Activated CD8-positive, alpha-beta T cell treated with anti-CD3 and anti-CD28 coated beads for 36 hours (primary cell): Measurements from ENCODE around the gene ZNF532. TPM values are rescaled to one million over a fixed set of nuclear protein-coding genes. Genes with fewer than 3 reads are reported as not detected.
A peak's percentile ranks its signal among the peaks of the same experiment; 100 is the strongest.

Experiments
- ATAC-seq: fragments of 200-7000 bp; cut with Tn5 transposase; one replicate; pipeline ENCODE4 v1.10.0; 2021; ENCODE audit warnings: mild to moderate bottlenecking, moderate library complexity
- CTCF ChIA-PET: fragments of 350-600 bp; sonication (Branson Sonifier 250); formaldehyde crosslinking; loops from one replicate; lab custom pipeline; 2021; ENCODE audit warnings: antibody characterized with exemption; lab: Charles Lee
- POLR2A ChIA-PET: fragments of 350-600 bp; sonication (Branson Sonifier 250); formaldehyde crosslinking; loops from one replicate; lab custom pipeline; 2021; ENCODE audit warnings: antibody characterized with exemption; lab: Charles Lee
- DNase-seq: peaks from one replicate; pipeline ENCODE4 v3.0.0-alpha.2; 2020
- H3K27ac Mint-ChIP-seq: one replicate; pipeline ENCODE4 v1.8.0; 2021; ENCODE audit warnings: mild to moderate bottlenecking, mixed read lengths
- H3K27me3 Mint-ChIP-seq: one replicate; pipeline ENCODE4 v1.8.0; 2021; ENCODE audit warnings: mixed read lengths
- H3K36me3 Mint-ChIP-seq: one replicate; pipeline ENCODE4 v1.8.0; 2021; ENCODE audit warnings: low read depth, mixed read lengths
- H3K4me1 Mint-ChIP-seq: one replicate; pipeline ENCODE4 v1.8.0; 2021; ENCODE audit warnings: low read depth, mixed read lengths
- H3K4me3 Mint-ChIP-seq: one replicate; pipeline ENCODE4 v1.8.0; 2021; ENCODE audit warnings: mild to moderate bottlenecking, moderate library complexity, mixed read lengths
- H3K9me3 Mint-ChIP-seq: one replicate; pipeline ENCODE4 v1.8.0; 2021; ENCODE audit warnings: mixed read lengths
- intact Hi-C: fragments of 100-400 bp; cut with micrococcal nuclease; formaldehyde crosslinking; loops from one replicate; pipeline ENCODE4 v1.10.0; 2022
- total RNA-seq, 2 experiments: library from RNA; stranded (reverse); gene quantifications; one replicate each; pipeline ENCODE4 v1.2.3, GENCODE V29; 2021
- TF ChIP-seq, protein P1 (sequence below): fragments of 200-600 bp; IDR thresholded peaks from one replicate; pipeline ENCODE4 v1.8.0; 2022; ENCODE audit warnings: antibody characterized with exemption, mild to moderate bottlenecking

ZNF532 gene
- total RNA-seq, 2 experiments from 2014 or later, result 1.3 to 1.8 TPM

GRCh38 chr18:58861861-58862301, 2.8 kb upstream of the ZNF532 start:
- H3K27me3 Mint-ChIP-seq, result peaks cover 61% of the 10 kb centered on the region
- DNase-seq (no peak), ATAC-seq (no peak)
- peaks cover 8% of the 10 kb centered on the region for H3K4me1 Mint-ChIP-seq
- intact Hi-C loops, result no loop called here
- ChIA-PET CTCF (no interaction called here), POLR2A (interaction anchor here (0.7 kb wide), 1 partner anchor 1432 kb away, joined by 3 read pairs; no protein-coding TSS in a partner anchor)
- H3K36me3 Mint-ChIP-seq, result no peaks in the 10 kb centered on the region
- no peak overlapping the region for H3K4me3 Mint-ChIP-seq
- no peaks in the 10 kb centered on the region for H3K9me3 Mint-ChIP-seq
- H3K27ac Mint-ChIP-seq, result no peak overlapping the region
- TF ChIP-seq, protein P1, sequence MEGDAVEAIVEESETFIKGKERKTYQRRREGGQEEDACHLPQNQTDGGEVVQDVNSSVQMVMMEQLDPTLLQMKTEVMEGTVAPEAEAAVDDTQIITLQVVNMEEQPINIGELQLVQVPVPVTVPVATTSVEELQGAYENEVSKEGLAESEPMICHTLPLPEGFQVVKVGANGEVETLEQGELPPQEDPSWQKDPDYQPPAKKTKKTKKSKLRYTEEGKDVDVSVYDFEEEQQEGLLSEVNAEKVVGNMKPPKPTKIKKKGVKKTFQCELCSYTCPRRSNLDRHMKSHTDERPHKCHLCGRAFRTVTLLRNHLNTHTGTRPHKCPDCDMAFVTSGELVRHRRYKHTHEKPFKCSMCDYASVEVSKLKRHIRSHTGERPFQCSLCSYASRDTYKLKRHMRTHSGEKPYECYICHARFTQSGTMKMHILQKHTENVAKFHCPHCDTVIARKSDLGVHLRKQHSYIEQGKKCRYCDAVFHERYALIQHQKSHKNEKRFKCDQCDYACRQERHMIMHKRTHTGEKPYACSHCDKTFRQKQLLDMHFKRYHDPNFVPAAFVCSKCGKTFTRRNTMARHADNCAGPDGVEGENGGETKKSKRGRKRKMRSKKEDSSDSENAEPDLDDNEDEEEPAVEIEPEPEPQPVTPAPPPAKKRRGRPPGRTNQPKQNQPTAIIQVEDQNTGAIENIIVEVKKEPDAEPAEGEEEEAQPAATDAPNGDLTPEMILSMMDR, result no peak

DNA sequence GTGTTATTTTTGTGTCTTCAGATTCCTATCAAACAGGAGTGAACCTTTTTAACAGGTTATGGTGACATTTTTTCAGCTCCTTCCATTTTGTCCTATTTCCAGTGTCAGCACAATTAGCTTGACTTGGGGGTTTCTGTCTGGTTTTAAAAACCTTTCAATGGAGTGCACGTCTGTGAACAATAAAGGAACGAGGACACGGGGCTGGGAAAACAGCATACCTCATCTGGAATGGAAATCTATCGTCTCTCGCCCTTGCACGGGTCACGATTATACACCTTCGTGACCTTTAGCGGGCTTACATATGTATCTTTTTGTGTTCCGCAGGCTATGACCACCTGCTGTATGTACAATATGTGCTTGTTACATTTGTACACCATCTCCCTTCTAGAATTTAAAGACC, 2.3 kb upstream of the ZNF532 start:
- ChIA-PET CTCF (no interaction called here), POLR2A (interaction anchor here (0.7 kb wide), 1 partner anchor 1433 kb away, joined by 3 read pairs; no protein-coding TSS in a partner anchor)
- H3K27ac Mint-ChIP-seq, result no peak overlapping the region
- no peaks in the 10 kb centered on the region for H3K36me3 Mint-ChIP-seq
- DNase-seq (no peak), ATAC-seq (no peak)
- TF ChIP-seq, protein P1, result no peak
- intact Hi-C loops, result no loop called here
- peaks cover 59% of the 10 kb centered on the region for H3K27me3 Mint-ChIP-seq
- H3K4me1 Mint-ChIP-seq, result peaks cover 8% of the 10 kb centered on the region
- H3K4me3 Mint-ChIP-seq, result peak overlapping the region; percentile 44
- no peaks in the 10 kb centered on the region for H3K9me3 Mint-ChIP-seq

DNA sequence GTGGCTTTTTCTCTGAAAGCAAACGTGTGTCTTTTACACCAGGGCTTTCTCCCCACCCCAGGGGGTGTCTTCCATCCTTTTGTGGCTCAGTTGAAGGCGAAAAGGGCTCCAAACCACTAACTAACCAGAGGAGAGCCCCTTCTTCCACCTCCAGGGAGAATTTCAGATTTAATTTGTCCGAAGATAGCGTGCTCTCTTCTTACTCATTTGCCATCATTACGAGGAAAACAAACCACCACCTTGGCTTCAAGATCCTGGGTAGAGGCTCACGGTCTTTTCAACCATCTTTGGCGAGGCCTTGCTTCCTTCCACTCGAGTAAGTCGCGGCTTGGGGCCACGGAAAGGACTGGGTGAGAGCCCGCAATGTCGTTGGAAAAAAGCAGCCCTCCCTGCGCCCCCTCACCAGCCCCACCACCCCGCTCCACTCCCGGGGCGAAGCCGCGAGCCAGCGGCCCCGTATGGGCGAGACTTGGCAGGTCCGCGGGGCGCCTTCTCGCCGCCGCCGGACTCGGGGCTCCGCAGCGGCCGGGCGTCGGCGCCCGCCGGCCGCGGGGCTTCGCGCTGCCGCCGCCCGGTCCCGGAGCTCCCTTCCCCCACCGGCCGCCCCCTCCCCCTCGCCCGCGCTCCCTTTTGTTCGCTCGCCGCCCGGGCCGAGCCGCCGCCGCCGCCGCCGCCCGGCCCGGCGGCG, 1.7 kb upstream of the ZNF532 start:
- Mint-ChIP-seq H3K27me3 (peaks cover 64% of the 10 kb centered on the region), H3K4me3 (peak overlapping the region; percentile 44), H3K36me3 (no peaks in the 10 kb centered on the region), H3K4me1 (peaks cover 8% of the 10 kb centered on the region), H3K27ac (peak overlapping the region; percentile 32), H3K9me3 (no peaks in the 10 kb centered on the region)
- intact Hi-C loops, result no loop called here
- peak; percentile 20 for ATAC-seq
- peak; percentile 8 for DNase-seq
- TF ChIP-seq, protein P1, result no peak
- POLR2A ChIA-PET, result interaction anchor here (0.7 kb wide), 1 partner anchor 1433 kb away, joined by 3 read pairs; no protein-coding TSS in a partner anchor
- CTCF ChIA-PET, result no interaction called here

GRCh38 chr18:58863539-58864145, 1.0 kb upstream of the ZNF532 start:
- intact Hi-C loops, result no loop called here
- ChIA-PET CTCF (no interaction called here), POLR2A (interaction anchor here (1.4 kb wide), 1 partner anchor 15 kb away, joined by 3 read pairs; no protein-coding TSS in a partner anchor)
- H3K27ac Mint-ChIP-seq, result no peak overlapping the region
- peak; percentile 37 for ATAC-seq
- H3K4me3 Mint-ChIP-seq, result peak overlapping the region; percentile 38
- H3K27me3 Mint-ChIP-seq, result peaks cover 64% of the 10 kb centered on the region
- H3K36me3 Mint-ChIP-seq, result no peaks in the 10 kb centered on the region
- H3K9me3 Mint-ChIP-seq, result peaks cover 4% of the 10 kb centered on the region
- DNase-seq, result peak; percentile 31
- peaks cover 8% of the 10 kb centered on the region for H3K4me1 Mint-ChIP-seq
- TF ChIP-seq, protein P1, result no peak
